K562 (cell line): ENCODE data around the gene BLOC1S3. TPM values are rescaled to one million over a fixed set of nuclear protein-coding genes. Genes with fewer than 3 reads are reported as not detected.
A peak's percentile ranks its signal among the peaks of the same experiment; 100 is the strongest.

Source experiments
- ARID1B ChIP-seq: fragments of 450-650 bp; IDR thresholded peaks from 2 replicates; pipeline ENCODE4 v1.6.1; 2016; ENCODE audit warnings: antibody characterized with exemption, mild to moderate bottlenecking, inconsistent platforms
- C11orf30 ChIP-seq: fragments of 450-650 bp; IDR thresholded peaks from 2 replicates; pipeline ENCODE4 v1.6.1; 2016; ENCODE audit warnings: low read depth, mild to moderate bottlenecking
- DPF2 ChIP-seq: fragments of 450-650 bp; IDR thresholded peaks from 2 replicates; pipeline ENCODE4 v1.6.1; 2016
- MAFF ChIP-seq: IDR thresholded peaks from 2 replicates; pipeline ENCODE4 v1.6.1; 2012; ENCODE audit warnings: low read length, improper control_type of control experiment
- MAFG ChIP-seq: fragments of 450-650 bp; conservative IDR thresholded peaks from 2 replicates; pipeline ENCODE4 v1.6.1; 2016; ENCODE audit warnings: missing genetic modification characterization, missing compliant biosample characterization
- MAFK ChIP-seq: IDR thresholded peaks from 2 replicates; pipeline ENCODE4 v1.6.1; 2011; ENCODE audit warnings: low read length, improper control_type of control experiment
- RREB1 ChIP-seq: fragments of 250-450 bp; sonication (Bioruptor Pico); IDR thresholded peaks from 2 replicates; pipeline ENCODE4 v1.4.0; 2020
- SMARCE1 ChIP-seq: fragments of 450-650 bp; IDR thresholded peaks from 2 replicates; pipeline ENCODE4 v1.7.1; 2016; ENCODE audit warnings: mild to moderate bottlenecking
- ZBTB7A ChIP-seq: IDR thresholded peaks from 2 replicates; pipeline ENCODE4 v1.6.1; 2011; ENCODE audit warnings: low read depth, mild to moderate bottlenecking, low read length, moderate library complexity, borderline replicate concordance; ENCODE audit not compliant: control insufficient read depth
- ZNF140 ChIP-seq: fragments of 250-450 bp; sonication (Bioruptor Pico); IDR thresholded peaks from 2 replicates; pipeline ENCODE4 v1.8.0; 2021; ENCODE audit warnings: moderate library complexity, mild to moderate bottlenecking, inconsistent platforms
- ZNF316 ChIP-seq: fragments of 450-650 bp; IDR thresholded peaks from 2 replicates; pipeline ENCODE4 v1.6.1; 2016
- polyA plus RNA-seq, 8 experiments: library from polyadenylated mRNA; depleted of rRNA in 4 of 8; stranded (reverse) in 5 of 8; unstranded in 3 of 8; fragments of >200 nt; fragmentation: Nextera tagmentation in 2 of 8; fragmentation: Illumina TruSeq in 1 of 8; extraction: Ambion mirVana in 2 of 8; extraction: Trizol in 1 of 8; gene quantifications; 2 replicates each; pipeline versions ENCODE4 v1.2.1 to v1.2.3, GENCODE V29; 2011 to 2014; ENCODE audit warnings: inconsistent platforms in 1 of 8, missing spikeins in 1 of 8
- total RNA-seq, 7 experiments: library from RNA; depleted of rRNA in 6 of 7; stranded (reverse); fragments of >200 nt in 6 of 7; fragmentation: Illumina TruSeq in 2 of 7; extraction: Trizol in 2 of 7; gene quantifications; 2 replicates each; pipeline versions ENCODE4 v1.2.1 to v1.2.3, GENCODE V29; 2011 to 2021; ENCODE audit warnings: low replicate concordance in 1 of 7
- TF ChIP-seq, protein P1 (sequence below), 2 experiments: IDR thresholded peaks; 2 replicates each; pipeline ENCODE4 v1.6.1; 2011; ENCODE audit warnings: borderline replicate concordance in 1 of 2, control low read depth in 1 of 2, low read depth in 1 of 2, low read length in 1 of 2, mild to moderate bottlenecking in 1 of 2, mixed read lengths in 1 of 2, moderate library complexity in 1 of 2; ENCODE audit not compliant: insufficient read depth in 1 of 2, insufficient read length in 1 of 2, poor library complexity in 1 of 2, severe bottlenecking in 1 of 2; ENCODE audit errors: extremely low read depth in 1 of 2

The BLOC1S3 gene
- total and polyA plus RNA-seq, 9 of the 15 experiments (the other 6 are each of a cell fraction or from before 2014, with no cell fraction given) = 3.9 to 20.2 (median 10.4) TPM

GRCh38 chr19:45218911-45219743, 40.5 kb downstream of the BLOC1S3 start (continued):
- TF ChIP-seq RREB1 (CRISPR knock-in tag) (no peak), SMARCE1 (0 out of 2 replicates have a peak, but pooled peaks have one; percentile 23), C11orf30 (peak; percentile 100), ZNF316 (peak; percentile 100), ARID1B (peak; percentile 31; the same call in 1 of the 2 replicates), MAFF (peak; percentile 98), ZBTB7A (peak; percentile 17; the same call in 1 of the 2 replicates), MAFK (peak; percentile 96), ZNF140 (CRISPR knock-in tag) (no peak), DPF2 (peak; percentile 68), MAFG (tag) (peak; percentile 97)
- TF ChIP-seq, protein P1, sequence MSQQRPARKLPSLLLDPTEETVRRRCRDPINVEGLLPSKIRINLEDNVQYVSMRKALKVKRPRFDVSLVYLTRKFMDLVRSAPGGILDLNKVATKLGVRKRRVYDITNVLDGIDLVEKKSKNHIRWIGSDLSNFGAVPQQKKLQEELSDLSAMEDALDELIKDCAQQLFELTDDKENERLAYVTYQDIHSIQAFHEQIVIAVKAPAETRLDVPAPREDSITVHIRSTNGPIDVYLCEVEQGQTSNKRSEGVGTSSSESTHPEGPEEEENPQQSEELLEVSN (IDR thresholded peaks at IDR 0.05; ENCODE audit: borderline replicate concordance in 1 of 2, extremely low read depth in 1 of 2, insufficient read depth in 1 of 2, insufficient read length in 1 of 2, low read depth in 1 of 2, low read length in 1 of 2, poor library complexity in 1 of 2, severe bottlenecking in 1 of 2) = no peak
